CD4-positive, alpha-beta T cell (primary cell): ENCODE measurements around the gene ST6GAL1. TPM values are rescaled to one million over a fixed set of nuclear protein-coding genes. Genes with fewer than 3 reads are reported as not detected.
"Not testable (repeated sequence)": the region's sequence is repeated elsewhere in the genome, so short reads cannot be mapped to it uniquely, and the experiment has no call there.

Experiments used
- ATAC-seq: fragments of 200-7000 bp; cut with Tn5 transposase; one replicate; pipeline ENCODE4 v1.10.0; 2022; ENCODE audit warnings: mild to moderate bottlenecking; ENCODE audit not compliant: poor library complexity
- CTCF ChIA-PET: fragments of 350-600 bp; sonication (Branson Sonifier 250); formaldehyde crosslinking; loops from one replicate; lab custom pipeline; 2021; ENCODE audit warnings: antibody characterized with exemption, inconsistent platforms; lab: Charles Lee
- POLR2A ChIA-PET: fragments of 350-600 bp; sonication (Branson Sonifier 250); formaldehyde crosslinking; loops from one replicate; lab custom pipeline; 2021; ENCODE audit warnings: antibody characterized with exemption, inconsistent platforms; lab: Charles Lee
- DNase-seq, 14 experiments: peaks; one replicate each; pipeline ENCODE4 v3.0.0-alpha.2; 2013 to 2020; ENCODE audit warnings: mixed read lengths in 2 of 14
- H3K27ac ChIP-seq, 2 donors: one replicate each; pipeline versions ENCODE4 v1.5.1 to v1.7.0; 2013; ENCODE audit warnings: low read length in 2 of 2, low read depth in 1 of 2, mild to moderate bottlenecking in 1 of 2
- H3K27me3 ChIP-seq, 2 experiments: 1 replicate in 1 of 2; 2 replicates in 1 of 2; pipeline versions ENCODE4 v1.6.1 to v1.7.0; 2013; ENCODE audit warnings: low read length in 2 of 2, control low read depth in 1 of 2, mild to moderate bottlenecking in 1 of 2, moderate library complexity in 1 of 2; ENCODE audit not compliant: insufficient read depth in 2 of 2, control insufficient read depth in 1 of 2
- H3K36me3 ChIP-seq: one replicate; pipeline ENCODE4 v1.6.1; 2013; ENCODE audit warnings: low read length, control low read depth; ENCODE audit not compliant: insufficient read depth
- H3K4me1 ChIP-seq: one replicate; pipeline ENCODE4 v1.6.1; 2013; ENCODE audit warnings: low read length, control low read depth; ENCODE audit not compliant: insufficient read depth
- H3K4me3 ChIP-seq: one replicate; pipeline ENCODE4 v1.5.1; 2013; ENCODE audit warnings: mild to moderate bottlenecking, low read length, moderate library complexity
- H3K9me3 ChIP-seq, 2 experiments: 1 replicate in 1 of 2; 2 replicates in 1 of 2; pipeline versions ENCODE4 v1.6.1 to v1.7.0; 2013; ENCODE audit warnings: low read length in 2 of 2, mild to moderate bottlenecking in 2 of 2, control low read depth in 1 of 2, moderate library complexity in 1 of 2; ENCODE audit not compliant: control insufficient read depth in 1 of 2, insufficient read depth in 1 of 2
- H3K27ac Mint-ChIP-seq: one replicate; pipeline ENCODE4 v1.8.0; 2020; ENCODE audit warnings: mixed read lengths
- H3K27me3 Mint-ChIP-seq: one replicate; pipeline ENCODE4 v1.8.0; 2021; ENCODE audit warnings: mixed read lengths
- H3K36me3 Mint-ChIP-seq: one replicate; pipeline ENCODE4 v1.8.0; 2021; ENCODE audit warnings: low read depth, mixed read lengths
- H3K4me1 Mint-ChIP-seq: one replicate; pipeline ENCODE4 v1.8.0; 2021; ENCODE audit warnings: low read depth, mixed read lengths
- H3K4me3 Mint-ChIP-seq: one replicate; pipeline ENCODE4 v1.8.0; 2020; ENCODE audit warnings: mild to moderate bottlenecking, mixed read lengths
- H3K9me3 Mint-ChIP-seq: one replicate; pipeline ENCODE4 v1.8.0; 2020; ENCODE audit warnings: mixed read lengths
- CTCF ChIP-seq: fragments of 200-600 bp; IDR thresholded peaks from one replicate; pipeline ENCODE4 v1.8.0; 2022; ENCODE audit warnings: antibody characterized with exemption, mild to moderate bottlenecking
- intact Hi-C, 2 experiments: fragments of 100-400 bp; cut with DNase I in 1 of 2; cut with micrococcal nuclease in 1 of 2; formaldehyde crosslinking; loops; one replicate each; pipeline versions ENCODE4 v1.15.1 to v1.9.0; 2023 to 2025; cut with DNase I, micrococcal nuclease
- total RNA-seq, 174 experiments: library from RNA in 2 of 174; stranded (reverse) in 2 of 174; gene quantifications; one replicate each; pipeline ENCODE4 v1.2.3 and lab custom pipeline; 2021 to 2026

ST6GAL1 gene
- total RNA-seq, 2 experiments from 2014 or later, result 27.6 to 29.1 TPM

- Mint-ChIP-seq H3K9me3 (no peaks in the 10 kb centered on the region), H3K4me3 (no peak overlapping the region), H3K36me3 (peaks cover 29% of the 10 kb centered on the region), H3K27ac (peak overlapping the region; percentile 98), H3K27me3 (no peaks in the 10 kb centered on the region), H3K4me1 (peaks cover 66% of the 10 kb centered on the region)
- Histone ChIP-seq H3K9me3 (no peaks in the 10 kb centered on the region), H3K27me3 (no peaks in the 10 kb centered on the region), H3K27ac (no peak overlapping the region), H3K4me3 (no peak overlapping the region), H3K36me3 (peaks cover 15% of the 10 kb centered on the region), H3K4me1 (peaks cover 56% of the 10 kb centered on the region)
- DNase-seq (no peak), ATAC-seq (no peak)
- TF ChIP-seq CTCF, result no peak
- intact Hi-C loops, result loop anchor here in 1 of 2 experiments (2.0 kb wide), 1 partner anchor 37 kb away; no protein-coding TSS in a partner anchor
- CTCF ChIA-PET, result no interaction called here
- POLR2A ChIA-PET, result interaction anchor here (0.5 to 1.3 kb wide), 3 partner anchors 9 to 11 kb away, joined by 3 to 7 read pairs (median 3); no protein-coding TSS in a partner anchor
Measured at GRCh38 chr3:187021748-187022402, 91.5 kb downstream of the ST6GAL1 start.

GRCh38 chr3:187022403-187023029 is 92.2 kb downstream of the ST6GAL1 start:
- Mint-ChIP-seq H3K4me3 (no peak overlapping the region), H3K27me3 (no peaks in the 10 kb centered on the region), H3K9me3 (no peaks in the 10 kb centered on the region), H3K4me1 (peaks cover 68% of the 10 kb centered on the region), H3K27ac (peak overlapping the region; percentile 98), H3K36me3 (peaks cover 30% of the 10 kb centered on the region)
- no peak for DNase-seq
- H3K4me3 ChIP-seq, result no peak overlapping the region
- no peaks in the 10 kb centered on the region for H3K27me3 ChIP-seq
- no peaks in the 10 kb centered on the region for H3K9me3 ChIP-seq
- TF ChIP-seq CTCF, result no peak
- peak overlapping the region; percentile 33 to 50 for H3K27ac ChIP-seq
- POLR2A ChIA-PET, result interaction anchor here (1.3 kb wide), 1 partner anchor 9 kb away, joined by 7 read pairs; no protein-coding TSS in a partner anchor
- H3K36me3 ChIP-seq, result peaks cover 11% of the 10 kb centered on the region
- ATAC-seq, result no peak
- CTCF ChIA-PET, result no interaction called here
- intact Hi-C loops, result no loop called here
- H3K4me1 ChIP-seq, result peaks cover 54% of the 10 kb centered on the region

GRCh38 chr3:187023340-187023739 is 93.0 kb downstream of the ST6GAL1 start:
- Histone ChIP-seq H3K4me1 (peaks cover 56% of the 10 kb centered on the region), H3K27ac (peak overlapping the region; percentile 33 to 50)
- Mint-ChIP-seq H3K36me3 (peaks cover 27% of the 10 kb centered on the region), H3K4me1 (peaks cover 72% of the 10 kb centered on the region), H3K27ac (peak overlapping the region; percentile 98)
- H3K27me3 Mint-ChIP-seq, H3K36me3 ChIP-seq, H3K27me3 ChIP-seq, ATAC-seq, DNase-seq, H3K9me3 Mint-ChIP-seq, CTCF ChIA-PET, H3K4me3 ChIP-seq, H3K4me3 Mint-ChIP-seq, intact Hi-C loops, H3K9me3 ChIP-seq: not testable (repeated sequence)
- POLR2A ChIA-PET, result interaction anchor here (0.7 kb wide), 1 partner anchor 78 kb away, joined by 3 read pairs; no protein-coding TSS in a partner anchor
